ENCODE data around the gene CDH23. TPM values are rescaled to one million over a fixed set of nuclear protein-coding genes. Genes with fewer than 3 reads are reported as not detected.

Gene CDH23
- total RNA-seq, 1 experiment from 2014 or later: 2.9 TPM

- H3K36me3 Mint-ChIP-seq: peaks cover 50% of the 10 kb centered on the region
- ChIA-PET CTCF (no interaction called here), POLR2A (no interaction called here)
- no peak for ATAC-seq
- H3K27ac Mint-ChIP-seq: no peak overlapping the region; the same call in 1 of the 2 replicates
- no peak overlapping the region for H3K4me3 Mint-ChIP-seq
- peaks cover 12% of the 10 kb centered on the region for H3K4me1 Mint-ChIP-seq
- no peaks in the 10 kb centered on the region for H3K27me3 Mint-ChIP-seq (ENCODE audit: low read depth)
- no peak for DNase-seq (ENCODE audit: low spot score)
- TF ChIP-seq ZNF396 (CRISPR knock-in tag; IDR thresholded peaks at IDR 0.05; ENCODE audit: borderline replicate concordance) (no peak), PREB (CRISPR knock-in tag; IDR thresholded peaks at IDR 0.05; ENCODE audit: borderline replicate concordance) (no peak), ZNF532 (CRISPR knock-in tag; IDR thresholded peaks at IDR 0.05; ENCODE audit: borderline replicate concordance) (no peak), NFYB (CRISPR knock-in tag; conservative IDR thresholded peaks at IDR 0.05; ENCODE audit: low read depth) (no peak), ZNF121 (CRISPR knock-in tag; IDR thresholded peaks at IDR 0.05) (no peak), SP1 (CRISPR knock-in tag; conservative IDR thresholded peaks at IDR 0.05) (no peak), ESRRA (CRISPR knock-in tag; IDR thresholded peaks at IDR 0.05; ENCODE audit: borderline replicate concordance) (no peak), TP53 (CRISPR knock-in tag; IDR thresholded peaks at IDR 0.05) (no peak), GRHL2 (CRISPR knock-in tag; IDR thresholded peaks at IDR 0.05; ENCODE audit: insufficient replicate concordance, severe bottlenecking) (no peak), TEAD4 (CRISPR knock-in tag; IDR thresholded peaks at IDR 0.05) (no peak), RORB (CRISPR knock-in tag; IDR thresholded peaks at IDR 0.05) (no peak), SMAD4 (CRISPR knock-in tag; IDR thresholded peaks at IDR 0.05) (no peak), ETV6 (CRISPR knock-in tag; IDR thresholded peaks at IDR 0.05) (no peak), OVOL2 (CRISPR knock-in tag; IDR thresholded peaks at IDR 0.05; ENCODE audit: borderline replicate concordance) (no peak)
- TF ChIP-seq, protein P1, sequence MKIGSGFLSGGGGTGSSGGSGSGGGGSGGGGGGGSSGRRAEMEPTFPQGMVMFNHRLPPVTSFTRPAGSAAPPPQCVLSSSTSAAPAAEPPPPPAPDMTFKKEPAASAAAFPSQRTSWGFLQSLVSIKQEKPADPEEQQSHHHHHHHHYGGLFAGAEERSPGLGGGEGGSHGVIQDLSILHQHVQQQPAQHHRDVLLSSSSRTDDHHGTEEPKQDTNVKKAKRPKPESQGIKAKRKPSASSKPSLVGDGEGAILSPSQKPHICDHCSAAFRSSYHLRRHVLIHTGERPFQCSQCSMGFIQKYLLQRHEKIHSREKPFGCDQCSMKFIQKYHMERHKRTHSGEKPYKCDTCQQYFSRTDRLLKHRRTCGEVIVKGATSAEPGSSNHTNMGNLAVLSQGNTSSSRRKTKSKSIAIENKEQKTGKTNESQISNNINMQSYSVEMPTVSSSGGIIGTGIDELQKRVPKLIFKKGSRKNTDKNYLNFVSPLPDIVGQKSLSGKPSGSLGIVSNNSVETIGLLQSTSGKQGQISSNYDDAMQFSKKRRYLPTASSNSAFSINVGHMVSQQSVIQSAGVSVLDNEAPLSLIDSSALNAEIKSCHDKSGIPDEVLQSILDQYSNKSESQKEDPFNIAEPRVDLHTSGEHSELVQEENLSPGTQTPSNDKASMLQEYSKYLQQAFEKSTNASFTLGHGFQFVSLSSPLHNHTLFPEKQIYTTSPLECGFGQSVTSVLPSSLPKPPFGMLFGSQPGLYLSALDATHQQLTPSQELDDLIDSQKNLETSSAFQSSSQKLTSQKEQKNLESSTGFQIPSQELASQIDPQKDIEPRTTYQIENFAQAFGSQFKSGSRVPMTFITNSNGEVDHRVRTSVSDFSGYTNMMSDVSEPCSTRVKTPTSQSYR (CRISPR knock-in tag; IDR thresholded peaks at IDR 0.05): no peak
- TF ChIP-seq, protein P2, sequence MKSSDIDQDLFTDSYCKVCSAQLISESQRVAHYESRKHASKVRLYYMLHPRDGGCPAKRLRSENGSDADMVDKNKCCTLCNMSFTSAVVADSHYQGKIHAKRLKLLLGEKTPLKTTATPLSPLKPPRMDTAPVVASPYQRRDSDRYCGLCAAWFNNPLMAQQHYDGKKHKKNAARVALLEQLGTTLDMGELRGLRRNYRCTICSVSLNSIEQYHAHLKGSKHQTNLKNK (CRISPR knock-in tag; IDR thresholded peaks at IDR 0.05): no peak
- TF ChIP-seq, protein P3, sequence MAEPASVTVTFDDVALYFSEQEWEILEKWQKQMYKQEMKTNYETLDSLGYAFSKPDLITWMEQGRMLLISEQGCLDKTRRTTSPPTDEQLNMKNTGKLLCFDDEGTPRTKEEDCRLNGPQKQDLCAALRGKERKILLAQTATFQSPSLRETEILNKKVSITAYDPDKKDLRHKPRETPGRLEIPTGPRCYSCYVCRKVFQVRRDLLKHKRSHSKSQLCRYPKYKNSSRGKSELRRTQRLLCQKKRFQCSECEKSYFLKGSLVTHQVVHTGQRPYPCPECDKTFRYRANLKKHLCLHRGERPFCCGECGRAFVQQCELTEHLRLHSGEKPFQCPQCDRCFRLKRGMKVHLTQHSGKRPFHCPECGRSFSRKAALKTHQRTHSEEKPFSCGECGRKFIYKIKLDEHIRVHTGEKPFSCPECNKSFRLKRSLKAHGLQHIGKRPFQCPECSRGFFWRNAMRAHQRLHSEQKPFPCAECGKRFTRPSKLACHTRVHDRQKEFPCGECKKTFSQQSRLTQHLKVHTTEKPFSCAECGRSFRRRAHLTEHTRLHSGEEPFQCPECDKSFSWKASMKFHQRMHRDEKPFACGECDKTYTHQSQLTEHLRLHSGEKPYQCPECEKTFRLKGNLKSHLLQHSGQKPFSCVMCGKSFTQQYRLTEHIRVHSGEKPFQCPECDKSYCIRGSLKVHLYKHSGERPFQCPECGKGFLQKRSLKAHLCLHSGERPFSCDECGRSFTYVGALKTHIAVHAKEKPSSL (CRISPR knock-in tag; conservative IDR thresholded peaks at IDR 0.05): no peak
- H3K9me3 Mint-ChIP-seq: no peaks in the 10 kb centered on the region
Observed at GRCh38 chr10:71831646-71832552, 435.2 kb downstream of the CDH23 start.

Data from WTC11 (cell line).